ENCODE measurements around the gene TP63.

TP63 gene

GRCh38 chr3:189688262-189688661, 57.1 kb downstream of the TP63 start:
- Histone ChIP-seq H3K4ac (ENCODE audit: low read depth in 1 of 2, low read length in 2 of 2) (peak overlapping the region in 1 of 2 experiments; percentile 15), H4K91ac (ENCODE audit: low read length) (no peak overlapping the region), H3K23ac (ENCODE audit: low read length in 2 of 2) (no peak overlapping the region), H3K9me3 (ENCODE audit: control insufficient read depth, low read length) (no peaks in the 10 kb centered on the region), H3K4me1 (ENCODE audit: control insufficient read depth, insufficient read depth, low read depth, low read length) (no peaks in the 10 kb centered on the region), H3K36me3 (ENCODE audit: control insufficient read depth in 1 of 2, insufficient read depth in 2 of 2, low read depth in 1 of 2, low read length in 2 of 2) (no peaks in the 10 kb centered on the region), H3K9ac (ENCODE audit: low read length) (no peak overlapping the region), H3K27ac (ENCODE audit: low read length, poor library complexity, severe bottlenecking) (no peak overlapping the region), H2BK12ac (ENCODE audit: low read length in 2 of 2) (no peak overlapping the region), H2AFZ (ENCODE audit: low read depth, low read length) (no peak overlapping the region), H2BK5ac (ENCODE audit: low read depth, low read length, poor library complexity, severe bottlenecking) (no peak overlapping the region), H3K79me1 (replicated peaks; ENCODE audit: low read length, poor library complexity, severe bottlenecking) (no peaks in the 10 kb centered on the region), H4K8ac (ENCODE audit: low read length) (no peak overlapping the region), H3K18ac (ENCODE audit: low read depth in 1 of 2, low read length in 2 of 2) (no peak overlapping the region), H3K14ac (ENCODE audit: low read length in 2 of 2) (no peak overlapping the region), H2AK5ac (ENCODE audit: low read length, severe bottlenecking) (no peak overlapping the region), H2BK15ac (ENCODE audit: low read depth, poor library complexity, severe bottlenecking) (no peak overlapping the region), H3K4me3 (ENCODE audit: insufficient read depth in 1 of 2, low read depth in 1 of 2, low read length in 2 of 2) (no peak overlapping the region), H2BK120ac (ENCODE audit: low read depth, low read length) (no peak overlapping the region), H3K4me2 (ENCODE audit: low read length, poor library complexity, severe bottlenecking) (no peak overlapping the region), H3K27me3 (ENCODE audit: control insufficient read depth in 1 of 2, insufficient read depth in 1 of 2, low read length in 2 of 2) (no peaks in the 10 kb centered on the region)
- whole genome bisulfite sequencing = no CpG with 5 or more reads among the region's 1 CpG
- DNase-seq = no peak

GRCh38 chr3:189689625-189690024, 58.4 kb downstream of the TP63 start:
- Histone ChIP-seq H3K14ac (ENCODE audit: low read length in 2 of 2) (no peak overlapping the region), H2AFZ (ENCODE audit: low read depth, low read length) (no peak overlapping the region), H2AK5ac (ENCODE audit: low read length, severe bottlenecking) (no peak overlapping the region)

GRCh38 chr3:189690237-189690636, 59.0 kb downstream of the TP63 start:
- no peak overlapping the region for H4K8ac ChIP-seq (ENCODE audit: low read length)
- no peak overlapping the region for H2AFZ ChIP-seq (ENCODE audit: low read depth, low read length)
- WGBS = 26% methylated on average over 1 of the region's 1 CpG

More at GRCh38 chr3:189689625-189690024, 58.4 kb downstream of the TP63 start:
- H3K27me3 ChIP-seq (ENCODE audit: control insufficient read depth in 1 of 2, insufficient read depth in 1 of 2, low read length in 2 of 2) = no peaks in the 10 kb centered on the region
- no peak overlapping the region for H3K4ac ChIP-seq (ENCODE audit: low read depth in 1 of 2, low read length in 2 of 2)
- H3K4me1 ChIP-seq (ENCODE audit: control insufficient read depth, insufficient read depth, low read depth, low read length) = no peaks in the 10 kb centered on the region
- no peak overlapping the region for H3K27ac ChIP-seq (ENCODE audit: low read length, poor library complexity, severe bottlenecking)
- no peaks in the 10 kb centered on the region for H3K36me3 ChIP-seq (ENCODE audit: control insufficient read depth in 1 of 2, insufficient read depth in 2 of 2, low read depth in 1 of 2, low read length in 2 of 2)
- H3K9me3 ChIP-seq (ENCODE audit: control insufficient read depth, low read length) = no peaks in the 10 kb centered on the region
- no peak overlapping the region for H2BK15ac ChIP-seq (ENCODE audit: low read depth, poor library complexity, severe bottlenecking)
- no peak overlapping the region for H3K18ac ChIP-seq (ENCODE audit: low read depth in 1 of 2, low read length in 2 of 2)
- DNase-seq = no peak
- H2BK5ac ChIP-seq (ENCODE audit: low read depth, low read length, poor library complexity, severe bottlenecking) = no peak overlapping the region
- H3K4me3 ChIP-seq (ENCODE audit: insufficient read depth in 1 of 2, low read depth in 1 of 2, low read length in 2 of 2) = no peak overlapping the region
- H2BK12ac ChIP-seq (ENCODE audit: low read length in 2 of 2) = no peak overlapping the region
- H3K79me1 ChIP-seq (replicated peaks; ENCODE audit: low read length, poor library complexity, severe bottlenecking) = no peaks in the 10 kb centered on the region
- H4K91ac ChIP-seq (ENCODE audit: low read length) = no peak overlapping the region
- no peak overlapping the region for H2BK120ac ChIP-seq (ENCODE audit: low read depth, low read length)
- no peak overlapping the region for H3K23ac ChIP-seq (ENCODE audit: low read length in 2 of 2)
- no peak overlapping the region for H3K9ac ChIP-seq (ENCODE audit: low read length)
- no peak overlapping the region for H4K8ac ChIP-seq (ENCODE audit: low read length)
- H3K4me2 ChIP-seq (ENCODE audit: low read length, poor library complexity, severe bottlenecking) = no peak overlapping the region

GRCh38 chr3:189690672-189691071, 59.5 kb downstream of the TP63 start:
- H3K4ac ChIP-seq (ENCODE audit: low read depth in 1 of 2, low read length in 2 of 2) = no peak overlapping the region
- H3K14ac ChIP-seq (ENCODE audit: low read length in 2 of 2) = no peak overlapping the region
- no peaks in the 10 kb centered on the region for H3K9me3 ChIP-seq (ENCODE audit: control insufficient read depth, low read length)
- H2BK5ac ChIP-seq (ENCODE audit: low read depth, low read length, poor library complexity, severe bottlenecking) = no peak overlapping the region
- 100% methylated on average over 1 of the region's 2 CpGs for WGBS
- H3K18ac ChIP-seq (ENCODE audit: low read depth in 1 of 2, low read length in 2 of 2) = no peak overlapping the region
- H3K9ac ChIP-seq (ENCODE audit: low read length) = no peak overlapping the region
- no peak overlapping the region for H3K23ac ChIP-seq (ENCODE audit: low read length in 2 of 2)
- H3K27me3 ChIP-seq (ENCODE audit: control insufficient read depth in 1 of 2, insufficient read depth in 1 of 2, low read length in 2 of 2) = no peaks in the 10 kb centered on the region
- H2BK12ac ChIP-seq (ENCODE audit: low read length in 2 of 2) = no peak overlapping the region
- H3K4me1 ChIP-seq (ENCODE audit: control insufficient read depth, insufficient read depth, low read depth, low read length) = no peaks in the 10 kb centered on the region
- no peak overlapping the region for H4K8ac ChIP-seq (ENCODE audit: low read length)
- H2BK120ac ChIP-seq (ENCODE audit: low read depth, low read length) = no peak overlapping the region
- H2AK5ac ChIP-seq (ENCODE audit: low read length, severe bottlenecking) = no peak overlapping the region
- no peak overlapping the region for H2AFZ ChIP-seq (ENCODE audit: low read depth, low read length)
- no peak for DNase-seq
- H3K27ac ChIP-seq (ENCODE audit: low read length, poor library complexity, severe bottlenecking) = no peak overlapping the region
- H3K4me2 ChIP-seq (ENCODE audit: low read length, poor library complexity, severe bottlenecking) = no peak overlapping the region
- no peak overlapping the region for H3K4me3 ChIP-seq (ENCODE audit: insufficient read depth in 1 of 2, low read depth in 1 of 2, low read length in 2 of 2)
- no peaks in the 10 kb centered on the region for H3K79me1 ChIP-seq (replicated peaks; ENCODE audit: low read length, poor library complexity, severe bottlenecking)
- H4K91ac ChIP-seq (ENCODE audit: low read length) = no peak overlapping the region
- no peaks in the 10 kb centered on the region for H3K36me3 ChIP-seq (ENCODE audit: control insufficient read depth in 1 of 2, insufficient read depth in 2 of 2, low read depth in 1 of 2, low read length in 2 of 2)
- no peak overlapping the region for H2BK15ac ChIP-seq (ENCODE audit: low read depth, poor library complexity, severe bottlenecking)

More at GRCh38 chr3:189690237-189690636, 59.0 kb downstream of the TP63 start:
- no peaks in the 10 kb centered on the region for H3K4me1 ChIP-seq (ENCODE audit: control insufficient read depth, insufficient read depth, low read depth, low read length)
- H3K27me3 ChIP-seq (ENCODE audit: control insufficient read depth in 1 of 2, insufficient read depth in 1 of 2, low read length in 2 of 2) = no peaks in the 10 kb centered on the region
- H2BK120ac ChIP-seq (ENCODE audit: low read depth, low read length) = no peak overlapping the region
- no peak for DNase-seq
- H3K9ac ChIP-seq (ENCODE audit: low read length) = no peak overlapping the region
- H2AK5ac ChIP-seq (ENCODE audit: low read length, severe bottlenecking) = no peak overlapping the region
- H2BK12ac ChIP-seq (ENCODE audit: low read length in 2 of 2) = no peak overlapping the region
- H3K4me3 ChIP-seq (ENCODE audit: insufficient read depth in 1 of 2, low read depth in 1 of 2, low read length in 2 of 2) = no peak overlapping the region
- no peak overlapping the region for H3K4me2 ChIP-seq (ENCODE audit: low read length, poor library complexity, severe bottlenecking)
- no peak overlapping the region for H3K27ac ChIP-seq (ENCODE audit: low read length, poor library complexity, severe bottlenecking)
- no peaks in the 10 kb centered on the region for H3K9me3 ChIP-seq (ENCODE audit: control insufficient read depth, low read length)
- H2BK15ac ChIP-seq (ENCODE audit: low read depth, poor library complexity, severe bottlenecking) = no peak overlapping the region
- H3K79me1 ChIP-seq (replicated peaks; ENCODE audit: low read length, poor library complexity, severe bottlenecking) = no peaks in the 10 kb centered on the region
- H3K18ac ChIP-seq (ENCODE audit: low read depth in 1 of 2, low read length in 2 of 2) = no peak overlapping the region
- no peak overlapping the region for H2BK5ac ChIP-seq (ENCODE audit: low read depth, low read length, poor library complexity, severe bottlenecking)
- no peak overlapping the region for H3K23ac ChIP-seq (ENCODE audit: low read length in 2 of 2)
- no peak overlapping the region for H3K14ac ChIP-seq (ENCODE audit: low read length in 2 of 2)
- H4K91ac ChIP-seq (ENCODE audit: low read length) = no peak overlapping the region
- H3K36me3 ChIP-seq (ENCODE audit: control insufficient read depth in 1 of 2, insufficient read depth in 2 of 2, low read depth in 1 of 2, low read length in 2 of 2) = no peaks in the 10 kb centered on the region
- no peak overlapping the region for H3K4ac ChIP-seq (ENCODE audit: low read depth in 1 of 2, low read length in 2 of 2)
